Stomach (tissue), 9 donors: ENCODE results near the gene SLC6A20. TPM values are rescaled to one million over a fixed set of nuclear protein-coding genes. Genes with fewer than 3 reads are reported as not detected.
A peak's percentile ranks its signal among the peaks of the same experiment; 100 is the strongest.

ENCODE experiments used
- DNase-seq, 2 donors: peaks; one replicate each; pipeline versions ENCODE4 v3.0.0 to v3.0.0-alpha.2; 2013 to 2019
- H3K27ac ChIP-seq, 5 donors: fragments of 200-600 bp in 4 of 5; sonication (generic) in 4 of 5; one replicate each; pipeline ENCODE4 v1.5.1; 2013 to 2019; ENCODE audit warnings: mild to moderate bottlenecking in 1 of 5, moderate library complexity in 1 of 5
- H3K27me3 ChIP-seq, 3 donors: fragments of 200-600 bp; sonication (generic); one replicate each; pipeline ENCODE4 v1.5.1; 2017 to 2019; ENCODE audit warnings: mixed run types in 1 of 3
- H3K36me3 ChIP-seq, 4 donors: fragments of 200-600 bp; sonication (generic); 1 replicate in 3 of 4; 2 replicates in 1 of 4; pipeline ENCODE4 v1.5.1; 2016 to 2019
- H3K4me1 ChIP-seq, 4 donors: fragments of 200-600 bp; sonication (generic); one replicate each; pipeline ENCODE4 v1.5.1; 2016 to 2019
- H3K4me3 ChIP-seq, 4 donors: fragments of 200-600 bp; sonication (generic) in 3 of 4; one replicate each; pipeline ENCODE4 v1.5.1; 2016 to 2019; ENCODE audit warnings: mild to moderate bottlenecking in 1 of 4
- H3K9me3 ChIP-seq, 4 donors: fragments of 200-600 bp; sonication (generic); one replicate each; pipeline ENCODE4 v1.5.1; 2016 to 2019
- CTCF ChIP-seq, 7 experiments: fragments of 450-650 bp in 4 of 7; fragments of 200-600 bp in 3 of 7; sonication (generic) in 3 of 7; IDR thresholded peaks; one replicate each; pipeline ENCODE4 v1.5.1; 2016 to 2019; ENCODE audit warnings: antibody characterized with exemption in 7 of 7, control low read depth in 2 of 7, mild to moderate bottlenecking in 1 of 7
- EP300 ChIP-seq: sonication (generic); formaldehyde crosslinking; IDR thresholded peaks from one replicate; pipeline ENCODE4 v1.6.1; 2017; ENCODE audit warnings: antibody characterized with exemption
- POLR2A ChIP-seq, 4 donors: fragments of 450-650 bp; IDR thresholded peaks; one replicate each; pipeline ENCODE4 v1.6.1; 2016; ENCODE audit warnings: antibody characterized with exemption in 4 of 4, control low read depth in 2 of 4, mild to moderate bottlenecking in 1 of 4, moderate library complexity in 1 of 4
- POLR2AphosphoS5 ChIP-seq, 3 donors: sonication (generic); formaldehyde crosslinking; IDR thresholded peaks; one replicate each; pipeline ENCODE4 v1.6.1; 2016; ENCODE audit warnings: antibody characterized with exemption in 3 of 3
- WGBS, 5 donors: extraction: QIAGEN DNeasy Blood & Tissue Kit in 3 of 5; methylation state at CpG; one replicate each; pipeline versions ENCODE4 v1.1.5 to v1.1.7; 2013 to 2018; 5-methylcytosine and 5-hydroxymethylcytosine counted together
- intact Hi-C: fragments of 100-400 bp; cut with DNase I; formaldehyde crosslinking; loops from one replicate; pipeline ENCODE4 v1.15.1; 2023; ENCODE audit warnings: low total_unique reads
- polyA plus RNA-seq, 3 donors: library from polyadenylated mRNA; stranded (reverse); fragments of 200-250 nt; gene quantifications; one replicate each; pipeline ENCODE4 v1.2.3, GENCODE V29; 2013
- total RNA-seq, 5 donors: library from RNA; depleted of rRNA; stranded (reverse); fragments of >200 nt; gene quantifications; one replicate each; pipeline versions ENCODE4 v1.1.0 to v1.2.3, GENCODE V29; 2014 to 2016
- donor health status: healthy with polysubstance abuse.
- donor health status: Bipolar disorder and iron deficiency.
- donor health status: healthy.

SLC6A20 gene
- total and polyA plus RNA-seq, 8 donors, result 0.10 to 2.6 (median 0.58) TPM; not detected in 3

- Histone ChIP-seq H3K27me3 (no peaks in the 10 kb centered on the region), H3K9me3 (no peaks in the 10 kb centered on the region), H3K36me3 (peaks cover 20 to 97% (median 92%) of the 10 kb centered on the region in 4 donors), H3K4me3 (no peak overlapping the region), H3K4me1 (no peaks in the 10 kb centered on the region), H3K27ac (no peak overlapping the region)
- TF ChIP-seq EP300, result no peak
- intact Hi-C loops, result no loop called here
- 83 to 94% (median 87%) methylated on average over 5 of the region's 5 CpGs for WGBS, 5 donors
- DNase-seq, result no peak
These were observed 33.8 kb upstream of the SLC6A20 start for GRCh38 chr3:45830121-45830520.

GRCh38 chr3:45826908-45827307 is 30.6 kb upstream of the SLC6A20 start:
- Histone ChIP-seq H3K27ac (no peak overlapping the region), H3K4me3 (no peak overlapping the region), H3K27me3 (no peaks in the 10 kb centered on the region), H3K36me3 (peaks cover 10 to 97% (median 87%) of the 10 kb centered on the region in 4 donors), H3K9me3 (no peaks in the 10 kb centered on the region), H3K4me1 (no peaks in the 10 kb centered on the region)
- TF ChIP-seq CTCF (IDR thresholded peaks at IDR 0.05), result no peak
- TF ChIP-seq EP300, result no peak
- TF ChIP-seq POLR2AphosphoS5 (IDR thresholded peaks at IDR 0.05), result no peak
- no peak for TF ChIP-seq POLR2A (IDR thresholded peaks at IDR 0.05)
- intact Hi-C loops, result no loop called here
- DNase-seq, result no peak
- WGBS, 5 donors, result 78 to 93% (median 90%) methylated on average over 3 of the region's 3 CpGs

GRCh38 chr3:45826321-45826720 is 30.0 kb upstream of the SLC6A20 start:
- Histone ChIP-seq H3K36me3 (peaks cover 10 to 97% (median 87%) of the 10 kb centered on the region in 4 donors), H3K4me1 (no peaks in the 10 kb centered on the region), H3K4me3 (no peak overlapping the region), H3K27me3 (no peaks in the 10 kb centered on the region), H3K9me3 (no peaks in the 10 kb centered on the region), H3K27ac (no peak overlapping the region)
- intact Hi-C loops, result no loop called here
- TF ChIP-seq POLR2AphosphoS5 (IDR thresholded peaks at IDR 0.05) (no peak), EP300 (no peak), POLR2A (IDR thresholded peaks at IDR 0.05) (no peak), CTCF (IDR thresholded peaks at IDR 0.05) (no peak)
- no peak for DNase-seq
- 52 to 69% (median 53%) methylated on average over 2 of the region's 2 CpGs for WGBS, 5 donors

- Histone ChIP-seq H3K27ac (no peak overlapping the region), H3K9me3 (peaks cover 0 to 6% (median 0%) of the 10 kb centered on the region in 4 donors), H3K27me3 (no peaks in the 10 kb centered on the region), H3K4me1 (peaks cover 0 to 33% (median 15%) of the 10 kb centered on the region in 4 donors), H3K36me3 (peaks cover 6 to 56% (median 47%) of the 10 kb centered on the region in 4 donors), H3K4me3 (no peak overlapping the region)
- WGBS, 5 donors, result 89 to 100% (median 97%) methylated on average over 1 of the region's 1 CpG
- DNase-seq, result no peak
- TF ChIP-seq POLR2AphosphoS5 (IDR thresholded peaks at IDR 0.05), result no peak
- no peak for TF ChIP-seq POLR2A (IDR thresholded peaks at IDR 0.05)
- TF ChIP-seq CTCF (IDR thresholded peaks at IDR 0.05), result no peak
- TF ChIP-seq EP300, result no peak
- intact Hi-C loops, result no loop called here
These were observed 24.8 kb upstream of the SLC6A20 start for GRCh38 chr3:45821127-45821526.

GRCh38 chr3:45819543-45819942 is 23.2 kb upstream of the SLC6A20 start:
- H3K4me3 ChIP-seq, result no peak overlapping the region
- no peak for TF ChIP-seq EP300
- no peak for TF ChIP-seq CTCF (IDR thresholded peaks at IDR 0.05)
- intact Hi-C loops, result no loop called here
- H3K9me3 ChIP-seq, result peaks cover 0 to 6% (median 0%) of the 10 kb centered on the region in 4 donors
- peaks cover 0 to 36% (median 15%) of the 10 kb centered on the region in 4 donors for H3K4me1 ChIP-seq
- no peaks in the 10 kb centered on the region for H3K27me3 ChIP-seq
- H3K36me3 ChIP-seq, result peaks cover 0 to 41% (median 32%) of the 10 kb centered on the region in 4 donors
- no peak for DNase-seq
- WGBS, 5 donors, result 74 to 91% (median 84%) methylated on average over 2 of the region's 2 CpGs
- peak overlapping the region in 2 of 5 donors; percentile 71 for H3K27ac ChIP-seq
